Common myeloid progenitor, CD34-positive (primary cell): ENCODE measurements around the gene APP.

Source experiments
- CTCF ChIA-PET: fragments of 350-600 bp; sonication (Branson Sonifier 250); formaldehyde crosslinking; loops from one replicate; lab custom pipeline; 2021; ENCODE audit warnings: antibody characterized with exemption; lab: Charles Lee
- POLR2A ChIA-PET: fragments of 350-600 bp; sonication (Branson Sonifier 250); formaldehyde crosslinking; loops from one replicate; lab custom pipeline; 2021; ENCODE audit warnings: antibody characterized with exemption; lab: Charles Lee
- DNase-seq, 3 donors: peaks; one replicate each; pipeline versions ENCODE4 v3.0.0 to v3.0.0-alpha.2; 2013
- H3K27ac ChIP-seq, 2 experiments: 1 replicate in 1 of 2; 2 replicates in 1 of 2; pipeline ENCODE4 v1.7.0; 2013; ENCODE audit warnings: inconsistent platforms in 2 of 2, low read length in 2 of 2, mild to moderate bottlenecking in 2 of 2, low read depth in 1 of 2, moderate library complexity in 1 of 2; ENCODE audit not compliant: severe bottlenecking in 2 of 2, insufficient read depth in 1 of 2, poor library complexity in 1 of 2
- H3K27me3 ChIP-seq, 5 experiments: replicated peaks in 2 of 5; 1 replicate in 3 of 5; 2 replicates in 2 of 5; pipeline versions ENCODE4 v1.6.1 to v1.7.0; 2013; ENCODE audit warnings: low read length in 4 of 5, mild to moderate bottlenecking in 2 of 5, moderate library complexity in 2 of 5, inconsistent platforms in 1 of 5; ENCODE audit not compliant: insufficient read depth in 5 of 5, control insufficient read depth in 4 of 5
- H3K36me3 ChIP-seq, 4 experiments: 1 replicate in 2 of 4; 2 replicates in 2 of 4; pipeline versions ENCODE4 v1.6.1 to v1.7.0; 2013; ENCODE audit warnings: low read length in 3 of 4, control low read depth in 1 of 4, mild to moderate bottlenecking in 1 of 4; ENCODE audit not compliant: control insufficient read depth in 4 of 4, insufficient read depth in 4 of 4
- H3K4me1 ChIP-seq, 4 experiments: 1 replicate in 3 of 4; 2 replicates in 1 of 4; pipeline versions ENCODE4 v1.6.1 to v1.7.1; 2013; ENCODE audit warnings: low read length in 3 of 4, mild to moderate bottlenecking in 3 of 4, control low read depth in 1 of 4, inconsistent platforms in 1 of 4, moderate library complexity in 1 of 4; ENCODE audit not compliant: control insufficient read depth in 4 of 4, insufficient read depth in 4 of 4; ENCODE audit errors: control extremely low read depth in 1 of 4
- H3K4me3 ChIP-seq, 7 experiments: 1 replicate in 4 of 7; 2 replicates in 3 of 7; pipeline versions ENCODE4 v1.5.1 to v1.7.0; 2013; ENCODE audit warnings: mild to moderate bottlenecking in 7 of 7, low read length in 6 of 7, moderate library complexity in 6 of 7, inconsistent platforms in 2 of 7, low read depth in 2 of 7, control low read depth in 1 of 7; ENCODE audit not compliant: insufficient read depth in 4 of 7, control insufficient read depth in 1 of 7; ENCODE audit errors: extremely low read depth in 1 of 7
- H3K9me3 ChIP-seq, 5 experiments: 1 replicate in 4 of 5; 2 replicates in 1 of 5; pipeline versions ENCODE4 v1.6.1 to v1.7.1; 2013; ENCODE audit warnings: low read length in 4 of 5, mild to moderate bottlenecking in 2 of 5, inconsistent platforms in 1 of 5, low read depth in 1 of 5, moderate library complexity in 1 of 5; ENCODE audit not compliant: control insufficient read depth in 4 of 5, insufficient read depth in 2 of 5; ENCODE audit errors: control extremely low read depth in 1 of 5
- WGBS: methylation state at CpG from one replicate; pipeline ENCODE4 v1.1.5; 2013; ENCODE audit not compliant: insufficient coverage; 5-methylcytosine and 5-hydroxymethylcytosine counted together

The APP gene

GRCh38 chr21:25855576-25855975 lies 315.0 kb downstream of the APP start:
- Histone ChIP-seq H3K4me3 (no peak overlapping the region), H3K4me1 (peaks cover 0 to 3% (median under 1%) of the 10 kb centered on the region in 4 experiments), H3K36me3 (no peaks in the 10 kb centered on the region), H3K27me3 (no peaks in the 10 kb centered on the region), H3K9me3 (peaks cover 0 to 1% (median 0%) of the 10 kb centered on the region in 5 experiments), H3K27ac (no peak overlapping the region)
- CTCF ChIA-PET, result no interaction called here
- DNase-seq, result peak; percentile 3 to 14 (median 13)
- WGBS, result 100% methylated on average over 5 of the region's 5 CpGs
- POLR2A ChIA-PET, result interaction anchor here (0.6 kb wide), 1 partner anchor 10 kb away, joined by 3 read pairs; no protein-coding TSS in a partner anchor

- Histone ChIP-seq H3K4me3 (no peak overlapping the region), H3K9me3 (peaks cover 0 to 6% (median 0%) of the 10 kb centered on the region in 5 experiments), H3K4me1 (peaks cover 0 to 8% (median 3%) of the 10 kb centered on the region in 4 experiments), H3K36me3 (no peaks in the 10 kb centered on the region), H3K27ac (no peak overlapping the region), H3K27me3 (no peaks in the 10 kb centered on the region)
- 88% methylated on average over 1 of the region's 1 CpG for WGBS
- peak; percentile 22 to 70 (median 60) for DNase-seq
- ChIA-PET POLR2A (no interaction called here), CTCF (interaction anchor here (1.5 kb wide), 1 partner anchor 31 kb away, joined by 4 read pairs; no protein-coding TSS in a partner anchor)
These were observed 320.3 kb downstream of the APP start for GRCh38 chr21:25850126-25850842.

GRCh38 chr21:25848309-25848708 lies 322.3 kb downstream of the APP start:
- 100% methylated on average over 1 of the region's 2 CpGs for WGBS
- no peak for DNase-seq
- H3K4me1 ChIP-seq, result peaks cover 0 to 8% (median 3%) of the 10 kb centered on the region in 4 experiments
- H3K9me3 ChIP-seq, result peaks cover 0 to 6% (median 0%) of the 10 kb centered on the region in 5 experiments
- CTCF ChIA-PET, result no interaction called here
- no peak overlapping the region for H3K4me3 ChIP-seq
- H3K27ac ChIP-seq, result no peak overlapping the region
- H3K27me3 ChIP-seq, result no peaks in the 10 kb centered on the region
- no peaks in the 10 kb centered on the region for H3K36me3 ChIP-seq
- POLR2A ChIA-PET, result no interaction called here

GRCh38 chr21:25845729-25846256 lies 324.8 kb downstream of the APP start:
- CTCF ChIA-PET, result no interaction called here
- H3K4me1 ChIP-seq, result peaks cover 0 to 7% (median 3%) of the 10 kb centered on the region in 4 experiments
- POLR2A ChIA-PET, result interaction anchor here (0.6 kb wide), 1 partner anchor 10 kb away, joined by 3 read pairs; no protein-coding TSS in a partner anchor
- H3K4me3 ChIP-seq, result no peak overlapping the region
- H3K9me3 ChIP-seq, result peaks cover 0 to 6% (median 0%) of the 10 kb centered on the region in 5 experiments
- H3K27ac ChIP-seq, result no peak overlapping the region
- H3K36me3 ChIP-seq, result no peaks in the 10 kb centered on the region
- no peak for DNase-seq
- WGBS, result 91% methylated on average over 5 of the region's 5 CpGs
- no peaks in the 10 kb centered on the region for H3K27me3 ChIP-seq

- no peak for DNase-seq
- peaks cover 0 to 6% (median 2%) of the 10 kb centered on the region in 5 experiments for H3K9me3 ChIP-seq
- ChIA-PET CTCF (no interaction called here), POLR2A (no interaction called here)
- WGBS, result no CpG with 5 or more reads among the region's 3 CpGs
- no peak overlapping the region for H3K4me3 ChIP-seq
- no peaks in the 10 kb centered on the region for H3K4me1 ChIP-seq
- no peak overlapping the region for H3K27ac ChIP-seq
- no peaks in the 10 kb centered on the region for H3K27me3 ChIP-seq
- no peaks in the 10 kb centered on the region for H3K36me3 ChIP-seq
These were observed 327.6 kb downstream of the APP start for GRCh38 chr21:25842925-25843324.

GRCh38 chr21:25838809-25839208 lies 331.8 kb downstream of the APP start:
- ChIA-PET CTCF (no interaction called here), POLR2A (no interaction called here)
- Histone ChIP-seq H3K36me3 (no peaks in the 10 kb centered on the region), H3K9me3 (peaks cover 0 to 8% (median 2%) of the 10 kb centered on the region in 5 experiments), H3K4me3 (no peak overlapping the region), H3K27me3 (no peaks in the 10 kb centered on the region), H3K4me1 (no peaks in the 10 kb centered on the region), H3K27ac (no peak overlapping the region)
- no peak for DNase-seq
- 100% methylated on average over 1 of the region's 4 CpGs for whole genome bisulfite sequencing
